ENCODE measurements around the gene LRRTM3. TPM values are rescaled to one million over a fixed set of nuclear protein-coding genes. Genes with fewer than 3 reads are reported as not detected.

Gene LRRTM3
- total RNA-seq, 1 experiment from 2014 or later, result 0.96 TPM

- no peak overlapping the region for H4K5ac ChIP-seq (ENCODE audit: insufficient read length, low read depth, low read length)
- H3T11ph ChIP-seq (ENCODE audit: low read length), result no peak overlapping the region
- H2BK120ac ChIP-seq (ENCODE audit: low read depth, low read length, poor library complexity, severe bottlenecking), result no peak overlapping the region
- Mint-ChIP-seq H3K9me3 (no peaks in the 10 kb centered on the region), H3K27ac (no peak overlapping the region), H3K4me1 (no peaks in the 10 kb centered on the region), H3K4me3 (no peak overlapping the region), H3K27me3 (ENCODE audit: low read depth) (no peaks in the 10 kb centered on the region), H3K36me3 (ENCODE audit: insufficient read depth in 1 of 3, low read depth in 3 of 3) (no peaks in the 10 kb centered on the region)
- no peak for TF ChIP-seq CTCF (conservative IDR thresholded peaks at IDR 0.05)
- no peak overlapping the region for H2AFZ ChIP-seq (ENCODE audit: low read length)
- H2AK5ac ChIP-seq (ENCODE audit: insufficient read length, low read length), result no peak overlapping the region
- H2BK20ac ChIP-seq (ENCODE audit: low read depth, low read length, poor library complexity, severe bottlenecking), result no peak overlapping the region
- H2BK5ac ChIP-seq (ENCODE audit: insufficient read length, low read length), result no peak overlapping the region
- no peak overlapping the region for H2BK12ac ChIP-seq (ENCODE audit: insufficient read length, low read depth, low read length)
- no peak overlapping the region for H3K23ac ChIP-seq (ENCODE audit: insufficient read length, low read depth, low read length)
- H3K4ac ChIP-seq (ENCODE audit: low read depth, low read length), result no peak overlapping the region
- no peaks in the 10 kb centered on the region for H3K9me3 ChIP-seq (ENCODE audit: control insufficient read depth, low read depth, low read length)
- H3K9ac ChIP-seq (ENCODE audit: extremely low read depth, insufficient read length, low read length), result no peak overlapping the region
- H4K8ac ChIP-seq (replicated peaks; ENCODE audit: insufficient read length, low read depth, low read length), result no peak overlapping the region
- H3K4me2 ChIP-seq (ENCODE audit: insufficient read depth, insufficient read length, low read length), result no peak overlapping the region
- no peaks in the 10 kb centered on the region for H3K27me3 ChIP-seq (ENCODE audit: insufficient read depth, low read length)
- H3K23me2 ChIP-seq (ENCODE audit: insufficient read length, low read depth, low read length, poor library complexity, severe bottlenecking), result no peaks in the 10 kb centered on the region
- no peak for DNase-seq
- no peak overlapping the region for H3K18ac ChIP-seq (ENCODE audit: insufficient read length, low read depth, low read length)
- no peaks in the 10 kb centered on the region for H3K79me1 ChIP-seq (ENCODE audit: insufficient read depth, low read depth, low read length, poor library complexity, severe bottlenecking)
- H3K27ac ChIP-seq (ENCODE audit: insufficient read length, low read depth, low read length), result no peak overlapping the region
- whole genome bisulfite sequencing (ENCODE audit: extremely low coverage, insufficient read length, low lambda C conversion rate), result no CpG with 5 or more reads among the region's 22 CpGs
- no peaks in the 10 kb centered on the region for H3K4me1 ChIP-seq (ENCODE audit: insufficient read depth, low read length)
- no peaks in the 10 kb centered on the region for H4K20me1 ChIP-seq (ENCODE audit: control insufficient read depth, insufficient read depth, insufficient read length)
- peak overlapping the region; percentile 47 for H3K14ac ChIP-seq (ENCODE audit: insufficient read depth, low read length)
- H3K79me2 ChIP-seq (ENCODE audit: insufficient read depth, low read length), result no peaks in the 10 kb centered on the region
- no peak overlapping the region for H2BK15ac ChIP-seq (ENCODE audit: low read depth, low read length)
- no peak overlapping the region for H4K91ac ChIP-seq (ENCODE audit: insufficient read length, low read depth, low read length)
- no peak overlapping the region for H3K56ac ChIP-seq (ENCODE audit: insufficient read length, low read depth, low read length)
These were observed 119.6 kb downstream of the LRRTM3 start for GRCh38 chr10:67045404-67045803.
